HG03354 (cell line): ENCODE results near the gene CALR3.
"Not testable (repeated sequence)": the region's sequence is repeated elsewhere in the genome, so short reads cannot be mapped to it uniquely, and the experiment has no call there.

ENCODE experiments used
- ATAC-seq: cut with Tn5 transposase; IDR thresholded peaks from one replicate; pipeline ENCODE4 v1.9.1; 2021; ENCODE audit warnings: mild to moderate bottlenecking; ENCODE audit not compliant: unreplicated experiment, poor library complexity, severe bottlenecking

Gene CALR3

GRCh38 chr19:16461630-16462051 lies 34.3 kb downstream of the CALR3 start:
- no peak for ATAC-seq

GRCh38 chr19:16460454-16460853 lies 35.5 kb downstream of the CALR3 start:
- ATAC-seq, result no peak

GRCh38 chr19:16459680-16460079 lies 36.3 kb downstream of the CALR3 start:
- no peak for ATAC-seq

GRCh38 chr19:16458391-16459341 lies 37.3 kb downstream of the CALR3 start:
- ATAC-seq, result no peak

GRCh38 chr19:16457954-16458331 lies 38.0 kb downstream of the CALR3 start:
- ATAC-seq, result no peak

DNA sequence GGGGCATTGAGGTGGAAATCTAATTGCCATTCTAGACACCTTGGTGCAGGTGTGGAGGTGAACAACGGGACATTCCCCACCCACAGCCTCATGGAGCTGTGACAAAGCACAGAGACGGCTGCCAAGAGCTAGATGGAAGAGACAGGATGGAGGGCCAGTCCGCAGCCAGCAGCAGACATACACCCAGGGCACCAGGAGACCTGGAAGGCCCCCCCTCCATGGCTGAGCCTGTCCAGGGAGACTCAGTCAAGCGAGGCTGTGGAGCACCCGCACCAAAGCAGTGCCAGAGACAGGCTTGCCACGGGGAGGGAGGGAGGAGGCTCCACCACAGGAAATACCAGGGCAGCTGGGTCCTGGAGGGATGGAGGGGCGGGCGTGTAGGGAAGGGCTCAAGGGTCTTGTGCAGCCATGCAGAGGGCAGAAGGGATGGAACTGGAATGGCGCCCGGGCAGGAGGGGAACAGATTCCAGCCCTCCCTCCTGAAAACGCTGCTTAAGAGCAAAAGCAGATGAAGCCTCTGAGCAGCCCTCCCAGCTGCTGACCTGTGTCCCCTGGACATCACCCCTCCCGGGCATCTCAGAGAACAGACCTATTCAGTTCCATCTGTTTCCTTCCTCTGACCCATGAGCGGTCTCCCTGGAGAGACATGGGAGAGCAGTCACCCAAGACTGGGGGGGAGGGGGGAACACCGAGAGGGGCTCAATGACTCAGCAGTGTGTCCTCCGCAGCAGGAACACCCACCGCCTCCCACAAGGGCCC lies 38.6 kb downstream of the CALR3 start:
- no peak for ATAC-seq

- no peak for ATAC-seq
Measured at GRCh38 chr19:16456652-16457194, 39.2 kb downstream of the CALR3 start.

- no peak for ATAC-seq
Measured at GRCh38 chr19:16455489-16455888, 40.5 kb downstream of the CALR3 start.

- no peak for ATAC-seq
Measured at GRCh38 chr19:16454351-16454918, 41.5 kb downstream of the CALR3 start.

DNA sequence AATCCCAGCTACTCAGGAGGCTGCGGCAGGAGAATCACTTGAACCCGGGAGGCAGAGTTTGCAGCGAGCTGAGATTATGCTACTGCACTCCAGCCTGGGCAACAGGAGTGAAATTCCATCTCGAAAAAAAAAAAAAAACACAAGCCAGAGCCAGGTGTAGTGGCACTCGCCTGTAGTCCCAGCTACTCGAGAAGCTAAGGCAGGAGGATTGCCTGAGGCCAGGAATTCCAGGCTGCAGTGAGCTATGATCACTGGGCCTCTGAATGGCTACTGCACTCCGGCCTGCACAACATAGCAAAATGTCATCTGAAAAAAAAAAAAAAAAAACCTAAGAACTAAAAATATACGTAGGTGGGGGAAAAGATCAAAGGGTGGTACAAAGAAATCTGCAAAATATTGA lies 43.6 kb downstream of the CALR3 start:
- ATAC-seq, result no peak

DNA sequence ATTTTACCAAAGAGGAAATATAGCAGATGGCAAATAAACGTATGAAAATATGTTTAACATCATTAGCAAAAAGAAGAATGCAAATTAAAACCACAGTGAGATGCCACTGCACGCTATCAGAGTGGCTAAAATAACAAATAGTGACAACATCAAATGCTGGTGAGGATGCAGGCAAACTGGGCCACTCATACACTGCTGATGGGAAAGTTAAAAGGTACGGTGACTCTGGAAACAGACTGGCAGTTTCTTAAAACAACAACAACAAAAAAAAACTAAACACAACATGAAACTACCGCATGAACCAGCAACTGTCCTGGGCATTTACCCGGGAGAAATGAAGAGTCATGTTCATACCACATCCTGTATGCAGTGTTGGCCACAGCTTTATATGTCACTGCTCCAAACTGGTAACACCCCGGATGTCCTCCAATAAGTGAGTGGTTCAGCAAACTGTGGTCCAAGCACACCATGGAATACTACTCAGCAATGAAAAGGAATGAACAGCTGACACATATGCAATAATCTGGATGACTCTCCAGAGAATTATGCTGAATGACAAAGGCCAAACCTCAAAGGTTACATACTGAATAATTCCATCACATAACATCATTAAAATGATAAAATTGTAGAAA lies 46.5 kb downstream of the CALR3 start:
- peak; percentile 52 for ATAC-seq

DNA sequence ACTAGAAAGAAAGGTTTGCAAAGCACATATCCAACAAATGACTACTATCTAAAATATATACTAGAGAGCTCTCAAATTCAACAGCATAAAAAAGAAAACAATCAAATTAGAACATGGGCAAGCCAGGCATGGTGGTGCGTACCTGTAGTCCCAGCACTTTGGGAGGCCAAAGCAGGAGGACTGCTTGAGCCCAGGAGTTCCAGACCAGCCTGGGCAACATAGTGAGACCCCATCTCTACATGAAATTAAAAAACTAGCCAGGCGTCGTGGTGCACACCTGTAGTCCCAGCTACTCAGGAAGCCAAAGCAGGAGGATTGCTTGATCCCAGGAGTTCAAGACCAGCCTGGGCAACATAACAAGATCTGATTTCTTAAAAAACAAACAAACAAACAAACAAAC lies 47.1 kb downstream of the CALR3 start:
- not testable (repeated sequence) for ATAC-seq

GRCh38 chr19:16446724-16447368 lies 49.1 kb downstream of the CALR3 start:
- ATAC-seq, result no peak

GRCh38 chr19:16446108-16446723 lies 49.8 kb downstream of the CALR3 start:
- ATAC-seq, result peak; percentile 31

GRCh38 chr19:16445238-16446107 lies 50.5 kb downstream of the CALR3 start:
- peak; percentile 41 for ATAC-seq

GRCh38 chr19:16444269-16444600 lies 51.7 kb downstream of the CALR3 start:
- ATAC-seq, result no peak

- no peak for ATAC-seq
Measured at GRCh38 chr19:16442386-16443276, 53.3 kb downstream of the CALR3 start.
